OCI-LY3 (cell line): Measurements from ENCODE around the gene PSAPL1.

Experiments used
- H2AFZ ChIP-seq: fragments of 200-600, 300-600 bp; shearing (Covaris generic); 2 replicates; pipeline ENCODE4 v1.6.0; 2014; ENCODE audit warnings: antibody characterized with exemption, low read depth, low read length
- H3K27ac ChIP-seq: fragments of 200-600, 300-600 bp; sonication (generic); 2 replicates; pipeline ENCODE4 v1.5.1; 2014; ENCODE audit warnings: mild to moderate bottlenecking, low read length, moderate library complexity, mixed read lengths
- H3K27me3 ChIP-seq: fragments of 200-600, 300-600 bp; sonication (generic); 2 replicates; pipeline ENCODE4 v1.6.1; 2014; ENCODE audit warnings: low read depth, low read length, mixed read lengths
- H3K36me3 ChIP-seq: fragments of 200-600, 300-600 bp; sonication (generic); replicated peaks from 2 replicates; pipeline ENCODE3; 2014; ENCODE audit warnings: low read depth, low read length, mixed read lengths
- H3K4me1 ChIP-seq: fragments of 300-600, 200-600 bp; sonication (generic); 2 replicates; pipeline ENCODE4 v1.6.1; 2014; ENCODE audit warnings: low read length, mixed read lengths
- H3K4me2 ChIP-seq: fragments of 200-600, 300-600 bp; sonication (generic); 2 replicates; pipeline ENCODE4 v1.6.1; 2014; ENCODE audit warnings: low read length, mixed read lengths
- H3K4me3 ChIP-seq: fragments of 300-600, 200-600 bp; sonication (generic); 2 replicates; pipeline ENCODE4 v1.5.1; 2014; ENCODE audit warnings: antibody characterized with exemption, mild to moderate bottlenecking, low read length, moderate library complexity
- H3K79me2 ChIP-seq: fragments of 300-600, 200-600 bp; shearing (Covaris generic); 2 replicates; pipeline ENCODE4 v1.6.1; 2014; ENCODE audit warnings: mild to moderate bottlenecking, low read length, mixed read lengths
- H3K9ac ChIP-seq: fragments of 300-600, 200-600 bp; shearing (Covaris generic); 2 replicates; pipeline ENCODE4 v1.6.0; 2014; ENCODE audit warnings: mild to moderate bottlenecking, low read length, moderate library complexity
- H3K9me3 ChIP-seq: fragments of 200-600, 300-600 bp; shearing (Covaris generic); 2 replicates; pipeline ENCODE4 v1.6.1; 2014; ENCODE audit warnings: low read length, mixed read lengths; ENCODE audit not compliant: insufficient read depth
- H4K20me1 ChIP-seq: fragments of 200-600, 300-600 bp; sonication (generic); 2 replicates; pipeline ENCODE4 v1.6.1; 2016; ENCODE audit warnings: low read length, mixed read lengths; ENCODE audit not compliant: insufficient read depth
- EZH2phosphoT487 ChIP-seq: fragments of 200-600 bp; shearing (Covaris generic); IDR thresholded peaks from 2 replicates; pipeline ENCODE4 v1.6.1; 2018; ENCODE audit warnings: antibody characterized with exemption, mixed run types, low read depth
- TF ChIP-seq, protein P1 (sequence below): fragments of 200-600, 300-600 bp; sonication (generic); IDR thresholded peaks from 2 replicates; pipeline ENCODE4 v1.5.1; 2014; ENCODE audit warnings: antibody characterized with exemption, low read length, low read depth

The PSAPL1 gene

GRCh38 chr4:7411896-7412553 is 22.7 kb downstream of the PSAPL1 start:
- H3K4me1 ChIP-seq, result peaks cover 9% of the 10 kb centered on the region
- no peaks in the 10 kb centered on the region for H3K79me2 ChIP-seq
- H3K27ac ChIP-seq, result no peak overlapping the region
- no peaks in the 10 kb centered on the region for H3K9me3 ChIP-seq
- H3K27me3 ChIP-seq, result 0 out of 2 replicates have a peak, but pooled peaks cover 3% of the 10 kb centered on the region
- no peak for TF ChIP-seq EZH2phosphoT487
- TF ChIP-seq, protein P1, sequence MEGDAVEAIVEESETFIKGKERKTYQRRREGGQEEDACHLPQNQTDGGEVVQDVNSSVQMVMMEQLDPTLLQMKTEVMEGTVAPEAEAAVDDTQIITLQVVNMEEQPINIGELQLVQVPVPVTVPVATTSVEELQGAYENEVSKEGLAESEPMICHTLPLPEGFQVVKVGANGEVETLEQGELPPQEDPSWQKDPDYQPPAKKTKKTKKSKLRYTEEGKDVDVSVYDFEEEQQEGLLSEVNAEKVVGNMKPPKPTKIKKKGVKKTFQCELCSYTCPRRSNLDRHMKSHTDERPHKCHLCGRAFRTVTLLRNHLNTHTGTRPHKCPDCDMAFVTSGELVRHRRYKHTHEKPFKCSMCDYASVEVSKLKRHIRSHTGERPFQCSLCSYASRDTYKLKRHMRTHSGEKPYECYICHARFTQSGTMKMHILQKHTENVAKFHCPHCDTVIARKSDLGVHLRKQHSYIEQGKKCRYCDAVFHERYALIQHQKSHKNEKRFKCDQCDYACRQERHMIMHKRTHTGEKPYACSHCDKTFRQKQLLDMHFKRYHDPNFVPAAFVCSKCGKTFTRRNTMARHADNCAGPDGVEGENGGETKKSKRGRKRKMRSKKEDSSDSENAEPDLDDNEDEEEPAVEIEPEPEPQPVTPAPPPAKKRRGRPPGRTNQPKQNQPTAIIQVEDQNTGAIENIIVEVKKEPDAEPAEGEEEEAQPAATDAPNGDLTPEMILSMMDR, result no peak
- H3K4me2 ChIP-seq, result no peak overlapping the region
- no peaks in the 10 kb centered on the region for H3K36me3 ChIP-seq
- H2AFZ ChIP-seq, result no peak overlapping the region
- H3K4me3 ChIP-seq, result no peak overlapping the region
- no peak overlapping the region for H3K9ac ChIP-seq
- H4K20me1 ChIP-seq, result no peaks in the 10 kb centered on the region

DNA sequence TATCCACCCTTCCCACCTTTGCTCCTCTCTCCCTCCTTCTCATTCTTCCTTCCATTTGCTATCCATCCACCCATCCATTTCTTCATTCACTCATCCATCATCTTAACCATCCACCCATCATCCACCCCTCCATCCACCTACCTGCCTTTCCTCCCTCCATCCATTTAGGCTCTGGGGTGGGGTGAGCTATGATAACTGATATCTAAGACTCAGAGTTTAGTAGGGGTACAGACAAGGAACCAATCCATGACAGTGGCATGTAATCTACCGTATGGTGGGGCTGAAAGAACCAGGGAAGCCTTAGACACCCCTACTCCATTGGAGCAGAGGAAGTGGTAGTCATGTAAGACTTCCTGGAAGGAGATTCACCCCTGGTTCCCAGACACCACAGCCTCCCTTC is 23.2 kb downstream of the PSAPL1 start:
- Histone ChIP-seq H3K36me3 (no peaks in the 10 kb centered on the region), H3K9ac (no peak overlapping the region), H3K4me1 (peaks cover 9% of the 10 kb centered on the region), H3K27ac (no peak overlapping the region), H3K27me3 (0 out of 2 replicates have a peak, but pooled peaks cover 3% of the 10 kb centered on the region), H3K4me2 (no peak overlapping the region), H2AFZ (no peak overlapping the region), H3K79me2 (no peaks in the 10 kb centered on the region), H3K4me3 (no peak overlapping the region), H4K20me1 (no peaks in the 10 kb centered on the region), H3K9me3 (no peaks in the 10 kb centered on the region)
- TF ChIP-seq, protein P1, result no peak
- TF ChIP-seq EZH2phosphoT487, result no peak

- H3K4me1 ChIP-seq, result peaks cover 9% of the 10 kb centered on the region
- H3K27me3 ChIP-seq, result 0 out of 2 replicates have a peak, but pooled peaks cover 3% of the 10 kb centered on the region
- no peak overlapping the region for H3K4me3 ChIP-seq
- no peak overlapping the region for H3K27ac ChIP-seq
- no peaks in the 10 kb centered on the region for H3K9me3 ChIP-seq
- H2AFZ ChIP-seq, result no peak overlapping the region
- H3K4me2 ChIP-seq, result no peak overlapping the region
- H3K36me3 ChIP-seq, result no peaks in the 10 kb centered on the region
- H4K20me1 ChIP-seq, result no peaks in the 10 kb centered on the region
- no peak overlapping the region for H3K9ac ChIP-seq
- H3K79me2 ChIP-seq, result no peaks in the 10 kb centered on the region
- TF ChIP-seq EZH2phosphoT487, result no peak
- TF ChIP-seq, protein P1, result no peak
These were observed 24.3 kb downstream of the PSAPL1 start for GRCh38 chr4:7410446-7410845.

GRCh38 chr4:7408166-7408565 is 26.6 kb downstream of the PSAPL1 start:
- no peak overlapping the region for H3K4me3 ChIP-seq
- no peaks in the 10 kb centered on the region for H3K4me1 ChIP-seq
- no peaks in the 10 kb centered on the region for H4K20me1 ChIP-seq
- H3K27me3 ChIP-seq, result no peaks in the 10 kb centered on the region
- H3K79me2 ChIP-seq, result no peaks in the 10 kb centered on the region
- H3K9me3 ChIP-seq, result no peaks in the 10 kb centered on the region
- no peaks in the 10 kb centered on the region for H3K36me3 ChIP-seq
- TF ChIP-seq, protein P1, result no peak
- no peak for TF ChIP-seq EZH2phosphoT487
- no peak overlapping the region for H3K4me2 ChIP-seq
- no peak overlapping the region for H2AFZ ChIP-seq
- no peak overlapping the region for H3K27ac ChIP-seq
- H3K9ac ChIP-seq, result no peak overlapping the region
